WI38 (cell line): ENCODE results near the gene FRMD4A.

ENCODE experiments used
- H3K4me3 ChIP-seq: 2 replicates; pipeline ENCODE4 v1.5.1; 2011; ENCODE audit warnings: low read depth, mild to moderate bottlenecking, control low read depth, low read length
- CTCF ChIP-seq: IDR thresholded peaks from 2 replicates; pipeline ENCODE4 v1.5.1; 2012; ENCODE audit warnings: low read depth, mild to moderate bottlenecking, control low read depth, low read length

Gene FRMD4A

DNA sequence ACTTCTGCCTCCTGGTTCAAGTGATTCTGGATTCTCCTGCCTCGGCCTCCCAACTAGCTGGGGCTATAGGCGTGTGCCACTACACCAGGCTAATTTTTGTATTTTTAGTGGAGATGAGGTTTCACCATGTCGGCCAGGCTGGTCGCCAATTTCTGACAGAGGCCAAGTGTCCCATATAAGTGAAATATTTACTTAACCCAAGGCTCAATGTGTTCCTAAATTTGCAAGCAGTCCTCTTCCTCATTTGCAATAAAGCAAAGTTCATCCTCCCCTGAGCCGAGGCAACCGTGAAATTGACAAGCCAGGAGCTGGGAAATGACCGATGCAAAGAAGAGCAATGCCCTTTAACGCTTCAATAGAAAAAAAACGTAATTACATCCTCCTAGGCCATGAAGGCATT is 347.7 kb downstream of the FRMD4A start:
- TF ChIP-seq CTCF: no peak
- H3K4me3 ChIP-seq: no peak overlapping the region

DNA sequence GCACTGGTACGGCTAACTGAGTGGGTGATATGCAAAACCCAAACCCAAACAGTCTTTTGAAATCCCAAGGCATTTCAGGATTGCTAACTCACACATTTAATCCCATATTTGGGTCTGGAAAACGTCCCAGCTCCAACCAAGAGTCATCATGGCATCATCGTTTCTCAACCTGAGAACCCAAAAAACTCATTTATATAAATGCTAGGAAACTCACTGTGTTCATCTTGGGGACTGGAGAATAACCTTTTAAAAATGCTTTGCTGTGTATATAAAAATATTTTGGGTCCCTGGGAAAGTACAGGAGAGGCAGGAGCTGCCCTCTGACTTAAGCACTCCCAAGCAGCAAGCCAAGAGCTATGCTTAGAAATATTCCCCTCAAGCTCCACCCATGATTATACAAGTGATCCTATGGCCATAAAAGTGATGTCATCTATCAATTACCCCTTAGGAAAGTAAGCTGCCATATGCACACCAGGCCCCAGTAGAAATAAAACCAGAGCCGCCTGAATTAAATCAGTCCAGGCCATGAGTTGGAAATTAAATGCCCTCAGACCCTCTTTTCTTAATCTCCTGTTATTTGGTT is 352.1 kb downstream of the FRMD4A start:
- TF ChIP-seq CTCF: no peak
- no peak overlapping the region for H3K4me3 ChIP-seq

DNA sequence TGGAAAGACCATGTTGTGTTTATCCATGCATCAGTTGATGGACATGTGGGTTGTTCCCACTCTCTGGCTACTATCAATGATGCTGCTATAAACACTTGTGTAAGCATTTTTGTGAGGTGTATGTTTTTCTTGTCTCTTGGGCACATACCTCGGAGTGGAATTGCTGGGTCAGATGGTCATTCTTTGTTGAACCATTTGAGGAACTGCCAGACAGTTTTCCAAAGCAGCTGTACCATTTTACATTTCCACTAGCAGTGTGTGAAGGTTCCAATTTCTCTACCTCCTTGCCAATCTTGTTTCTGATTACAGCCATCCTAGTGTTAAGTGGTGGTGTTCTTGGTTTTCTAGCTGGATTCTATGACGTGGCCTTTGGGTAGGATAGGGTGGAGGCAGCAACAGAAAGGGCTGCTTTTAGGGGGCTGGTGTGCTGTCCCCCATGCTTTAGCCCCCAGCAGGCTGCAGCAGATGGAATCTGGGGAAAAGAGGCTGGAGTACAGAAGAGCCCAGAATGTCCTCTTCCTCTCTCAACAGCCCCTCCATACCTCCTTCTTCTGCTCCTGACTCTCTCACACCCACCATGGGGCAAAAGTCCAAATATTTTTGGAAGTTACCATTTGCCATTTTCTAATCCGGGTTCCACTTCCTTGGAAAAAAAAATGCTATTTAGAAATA is 352.7 kb downstream of the FRMD4A start:
- no peak for TF ChIP-seq CTCF
- no peak overlapping the region for H3K4me3 ChIP-seq

DNA sequence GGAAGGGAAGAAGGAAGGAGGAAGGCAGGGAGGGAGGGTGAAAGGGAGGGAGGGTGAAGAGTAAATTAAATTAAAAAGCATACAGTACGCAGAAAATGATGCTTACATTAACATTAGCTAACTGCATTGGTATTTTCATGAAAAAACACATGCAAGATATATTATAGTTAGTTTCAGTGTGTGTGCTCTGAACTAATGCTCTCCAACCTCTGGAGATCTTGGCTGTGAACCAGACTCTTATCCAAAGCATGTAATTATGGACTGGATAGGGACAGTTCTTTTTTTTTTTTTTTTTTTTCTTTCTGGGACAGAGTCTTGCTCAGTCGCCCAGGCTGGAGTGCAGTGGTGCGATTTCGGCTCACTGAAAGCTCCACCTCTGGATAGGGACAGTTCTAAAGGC is 357.0 kb downstream of the FRMD4A start:
- no peak overlapping the region for H3K4me3 ChIP-seq
- no peak for TF ChIP-seq CTCF

GRCh38 chr10:13972609-13973008 is 358.1 kb downstream of the FRMD4A start:
- H3K4me3 ChIP-seq: no peak overlapping the region
- no peak for TF ChIP-seq CTCF

GRCh38 chr10:13971601-13972475 is 358.9 kb downstream of the FRMD4A start:
- no peak for TF ChIP-seq CTCF
- H3K4me3 ChIP-seq: no peak overlapping the region

DNA sequence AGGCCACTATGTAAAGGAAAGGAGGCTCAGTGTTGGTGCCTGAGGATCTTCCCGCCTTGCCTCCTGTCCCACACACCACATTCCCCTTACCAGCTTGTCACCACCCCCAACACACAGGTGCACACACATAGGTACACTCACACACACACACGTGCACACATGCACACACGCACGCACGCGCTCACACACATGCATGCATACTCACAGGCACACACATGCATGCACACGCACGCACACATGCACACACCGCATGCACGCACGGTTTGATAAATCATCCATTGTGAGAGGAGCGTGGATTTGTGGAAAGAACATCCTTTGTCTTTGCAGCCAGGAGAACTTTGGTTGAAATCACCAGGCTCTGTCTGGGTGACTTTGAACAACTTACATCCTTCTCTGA is 359.8 kb downstream of the FRMD4A start:
- no peak overlapping the region for H3K4me3 ChIP-seq
- TF ChIP-seq CTCF: no peak
